Eye (tissue), 1 donor: ENCODE results near the gene ZNF132.

Experiments
- DNase-seq: peaks from one replicate; pipeline ENCODE4 v3.0.0-alpha.2; 2015

The ZNF132 gene

GRCh38 chr19:58385891-58386575 lies 53.9 kb downstream of the ZNF132 start:
- no peak for DNase-seq

- no peak for DNase-seq
These were observed 54.6 kb downstream of the ZNF132 start for GRCh38 chr19:58385313-58385890.

- DNase-seq, result no peak
These were observed 56.9 kb downstream of the ZNF132 start for GRCh38 chr19:58382997-58383603.
